HCT116 (cell line): ENCODE results near the gene FBN3. TPM values are rescaled to one million over a fixed set of nuclear protein-coding genes. Genes with fewer than 3 reads are reported as not detected.

Source experiments
- ATAC-seq: fragments of 200-7000 bp; cut with Tn5 transposase; 2 replicates; pipeline ENCODE4 v1.9.1; 2020; ENCODE audit warnings: mild to moderate bottlenecking, moderate library complexity
- BruUV-seq: library from RNA; stranded (reverse); fragments of 400-500 nt; replicated peaks from 2 replicates; lab custom pipeline; 2021; lab: Mats Ljungman, UMichigan
- CTCF ChIA-PET: fragments of 300-600 bp; sonication (Branson Sonifier 250); formaldehyde crosslinking; loops from one replicate; lab custom pipeline; 2021; ENCODE audit warnings: antibody characterized with exemption; lab: Charles Lee
- POLR2A ChIA-PET: fragments of 300-600, 350-600 bp; sonication (Branson Sonifier 250); formaldehyde crosslinking; loops from one replicate; lab custom pipeline; 2021; ENCODE audit warnings: antibody characterized with exemption; lab: Charles Lee
- RAD21 ChIA-PET, 2 experiments: fragments of 300-600 bp; sonication (Branson Sonifier 250); formaldehyde crosslinking; loops; one replicate each; lab custom pipeline; 2023; ENCODE audit warnings: low total read pairs in 2 of 2; ENCODE audit not compliant: uncharacterized antibody in 2 of 2, unreplicated experiment in 2 of 2, low non-redundant PET in 1 of 2; lab: Charles Lee
- DNase-seq: peaks from one replicate; pipeline ENCODE4 v3.0.0-alpha.2; 2010; ENCODE audit warnings: low read depth, low spot score
- H2AFZ ChIP-seq: fragments of 200-600 bp; shearing (Covaris generic), sonication (generic); 2 replicates; pipeline ENCODE4 v1.6.1; 2017; ENCODE audit warnings: low read depth, mixed run types, mixed read lengths, antibody characterized with exemption, low read length; ENCODE audit not compliant: poor library complexity, severe bottlenecking
- H3K27ac ChIP-seq: 2 replicates; pipeline ENCODE4 v1.5.1; 2012; ENCODE audit warnings: low read depth, low read length
- H3K27me3 ChIP-seq: fragments of 200-600 bp; sonication (generic); 2 replicates; pipeline ENCODE4 v1.6.1; 2016; ENCODE audit warnings: mixed run types, low read length, mixed read lengths; ENCODE audit not compliant: insufficient read depth
- H3K36me3 ChIP-seq, 2 experiments: fragments of 200-500 bp in 1 of 2; fragments of 200-600 bp in 1 of 2; sonication (Bioruptor generic) in 1 of 2; sonication (generic) in 1 of 2; 2 replicates each; pipeline versions ENCODE4 v1.5.1 to v1.6.1; 2014 to 2016; ENCODE audit warnings: low read length in 2 of 2, inconsistent platforms in 1 of 2, mixed read lengths in 1 of 2, mixed run types in 1 of 2; ENCODE audit not compliant: insufficient read depth in 2 of 2, control insufficient read depth in 1 of 2
- H3K4me1 ChIP-seq, 2 experiments: fragments of 200-600 bp in 1 of 2; sonication (generic) in 1 of 2; 2 replicates each; pipeline versions ENCODE4 v1.5.1 to v1.6.1; 2012 to 2017; ENCODE audit warnings: low read length in 2 of 2, inconsistent platforms in 1 of 2, mild to moderate bottlenecking in 1 of 2, mixed read lengths in 1 of 2, mixed run types in 1 of 2, moderate library complexity in 1 of 2; ENCODE audit not compliant: insufficient read depth in 2 of 2, control insufficient read depth in 1 of 2
- H3K4me2 ChIP-seq: fragments of 200-600 bp; sonication (generic); 2 replicates; pipeline ENCODE4 v1.6.1; 2017; ENCODE audit warnings: mixed run types, low read length, mixed read lengths
- H3K4me3 ChIP-seq, 2 experiments: fragments of 200-600 bp in 1 of 2; sonication (generic) in 1 of 2; replicated peaks in 1 of 2; 2 replicates each; pipeline ENCODE4 v1.5.1; 2011 to 2016; ENCODE audit warnings: low read length in 2 of 2, control low read depth in 1 of 2, low read depth in 1 of 2, mild to moderate bottlenecking in 1 of 2, mixed read lengths in 1 of 2, mixed run types in 1 of 2
- H3K79me2 ChIP-seq: fragments of 200-600 bp; sonication (generic); 2 replicates; pipeline ENCODE4 v1.6.1; 2017; ENCODE audit warnings: mild to moderate bottlenecking, mixed run types, low read length, moderate library complexity, mixed read lengths; ENCODE audit not compliant: insufficient read depth
- H3K9ac ChIP-seq: fragments of 200-600 bp; sonication (generic); 2 replicates; pipeline ENCODE4 v1.6.1; 2016; ENCODE audit warnings: low read length, mixed read lengths
- H3K9me2 ChIP-seq: fragments of 200-600 bp; sonication (generic), shearing (Covaris generic); 2 replicates; pipeline ENCODE4 v1.6.1; 2017; ENCODE audit warnings: mixed run types, mild to moderate bottlenecking, moderate library complexity; ENCODE audit not compliant: insufficient read depth
- H3K9me3 ChIP-seq, 2 experiments: fragments of 200-500 bp in 1 of 2; fragments of 200-600 bp in 1 of 2; sonication (Bioruptor generic) in 1 of 2; sonication (generic) in 1 of 2; 2 replicates each; pipeline ENCODE4 v1.6.1; 2014 to 2017; ENCODE audit warnings: low read length in 2 of 2, mixed read lengths in 2 of 2, inconsistent platforms in 1 of 2, low read depth in 1 of 2, mild to moderate bottlenecking in 1 of 2, mixed run types in 1 of 2, moderate library complexity in 1 of 2; ENCODE audit not compliant: control insufficient read depth in 1 of 2, insufficient read depth in 1 of 2
- H4K20me1 ChIP-seq: fragments of 200-600 bp; sonication (generic), shearing (Covaris generic); 2 replicates; pipeline ENCODE4 v1.6.1; 2017; ENCODE audit warnings: mixed run types, mild to moderate bottlenecking, moderate library complexity; ENCODE audit not compliant: insufficient read depth
- CBX3 ChIP-seq: IDR thresholded peaks from 2 replicates; pipeline ENCODE4 v1.6.1; 2012; ENCODE audit warnings: low read depth
- FOSL1 ChIP-seq: IDR thresholded peaks from 2 replicates; pipeline ENCODE4 v1.6.1; 2012; ENCODE audit warnings: low read depth
- JUND ChIP-seq: IDR thresholded peaks from 2 replicates; pipeline ENCODE4 v1.6.1; 2012
- POLR2A ChIP-seq: IDR thresholded peaks from 2 replicates; pipeline ENCODE4 v1.7.0; 2011; ENCODE audit warnings: borderline replicate concordance; ENCODE audit not compliant: insufficient read depth, insufficient read length; ENCODE audit errors: extremely low read depth
- REST ChIP-seq: IDR thresholded peaks from 2 replicates; pipeline ENCODE4 v1.6.1; 2012; ENCODE audit warnings: low read depth
- SRF ChIP-seq: IDR thresholded peaks from 2 replicates; pipeline ENCODE4 v1.6.1; 2012; ENCODE audit warnings: low read depth
- ZFX ChIP-seq: fragments of 450-650 bp; IDR thresholded peaks from 2 replicates; pipeline ENCODE4 v1.6.1; 2017
- intact Hi-C: fragments of 100-400 bp; cut with micrococcal nuclease; formaldehyde crosslinking; loops from 2 replicates; pipeline ENCODE4 v1.10.0; 2022
- total RNA-seq: library from RNA; stranded (reverse); gene quantifications from one replicate; pipeline ENCODE4 v1.2.1, GENCODE V29; 2021; ENCODE audit not compliant: unreplicated experiment
- TF ChIP-seq, protein P1 (sequence below): IDR thresholded peaks from 2 replicates; pipeline ENCODE4 v1.6.1; 2012

Gene FBN3
- total RNA-seq, 1 experiment from 2014 or later: 6.6 TPM

DNA sequence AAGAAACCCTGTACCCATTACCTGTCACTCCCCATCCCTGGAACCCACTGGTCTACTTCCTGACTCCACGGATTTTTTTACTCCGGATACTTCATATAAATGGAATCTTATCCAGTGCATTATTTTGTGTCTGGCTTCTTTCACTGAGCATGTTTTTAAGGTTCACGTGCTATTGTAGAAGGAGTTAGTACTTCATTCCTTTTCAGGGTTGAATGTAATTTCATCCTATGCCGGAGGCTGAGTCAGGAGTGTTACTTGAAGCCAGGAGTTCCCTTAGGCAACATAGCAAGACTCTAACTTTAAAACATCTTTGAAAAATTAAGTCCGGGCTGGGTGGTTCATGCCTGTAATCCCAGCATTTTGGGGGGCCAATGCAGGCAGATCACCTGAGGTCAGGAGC lies 126.0 kb downstream of the FBN3 start (continued):
- TF ChIP-seq REST: no peak
- TF ChIP-seq, protein P1, sequence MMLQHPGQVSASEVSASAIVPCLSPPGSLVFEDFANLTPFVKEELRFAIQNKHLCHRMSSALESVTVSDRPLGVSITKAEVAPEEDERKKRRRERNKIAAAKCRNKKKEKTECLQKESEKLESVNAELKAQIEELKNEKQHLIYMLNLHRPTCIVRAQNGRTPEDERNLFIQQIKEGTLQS: no peak
- no peak for TF ChIP-seq SRF
- TF ChIP-seq FOSL1: no peak
- no peak for TF ChIP-seq CBX3
- no peak for TF ChIP-seq ZFX
- TF ChIP-seq JUND: no peak
- TF ChIP-seq, all 23 proteins: peak for 0

DNA sequence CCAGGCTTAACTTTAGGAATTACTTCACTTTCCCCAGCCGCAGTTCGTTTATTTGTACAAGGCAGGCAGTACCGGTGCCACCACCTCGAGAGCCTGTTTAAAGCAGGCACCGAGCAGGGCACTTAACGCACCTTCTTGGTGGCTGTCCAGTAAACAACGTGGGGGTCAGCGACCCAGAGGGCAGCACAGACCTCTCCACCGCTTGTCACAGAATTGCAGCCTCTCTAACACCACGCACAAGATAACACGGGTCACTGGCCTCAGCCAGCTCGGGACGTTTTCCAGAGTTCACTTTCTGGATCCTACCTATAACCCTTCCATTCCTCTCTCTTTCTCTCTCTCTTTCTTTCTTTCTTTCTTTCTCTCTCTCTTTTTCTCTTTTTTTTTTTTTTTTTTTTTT lies 127.1 kb downstream of the FBN3 start:
- Histone ChIP-seq H4K20me1 (no peaks in the 10 kb centered on the region), H3K36me3 (no peaks in the 10 kb centered on the region), H3K4me1 (no peaks in the 10 kb centered on the region), H2AFZ (no peak overlapping the region), H3K4me2 (no peak overlapping the region), H3K27me3 (no peaks in the 10 kb centered on the region), H3K9me3 (no peaks in the 10 kb centered on the region), H3K9ac (no peak overlapping the region), H3K4me3 (no peak overlapping the region), H3K27ac (no peak overlapping the region), H3K79me2 (no peaks in the 10 kb centered on the region), H3K9me2 (no peaks in the 10 kb centered on the region)
- DNase-seq: no peak
- TF ChIP-seq POLR2A (no peak), CBX3 (no peak), SRF (no peak)
- TF ChIP-seq, protein P1: no peak
- no TSS peak for BruUV-seq
- no peak for ATAC-seq
- POLR2A ChIA-PET: no interaction called here
- RAD21 ChIA-PET: no interaction called here
- intact Hi-C loops: no loop called here
- CTCF ChIA-PET: no interaction called here
